Astrocyte of the cerebellum (primary cell): ENCODE measurements around the gene NTN1.

Experiments used
- DNase-seq: peaks from one replicate; pipeline ENCODE4 v3.0.0-alpha.2; 2011; ENCODE audit warnings: low read depth
- H3K4me3 ChIP-seq: 2 replicates; pipeline ENCODE4 v1.5.1; 2011; ENCODE audit warnings: mild to moderate bottlenecking, low read depth, low read length, moderate library complexity
- in situ Hi-C: cut with HindIII; loops from 2 replicates; pipeline ENCODE4 v1.10.0; 2017; ENCODE audit warnings: low sequenced_read_pairs
- TF ChIP-seq, protein P1 (sequence below): IDR thresholded peaks from 2 replicates; pipeline ENCODE4 v1.5.1; 2012; ENCODE audit warnings: low read length, low read depth, moderate library complexity, mild to moderate bottlenecking; ENCODE audit errors: missing control alignments

The NTN1 gene

DNA sequence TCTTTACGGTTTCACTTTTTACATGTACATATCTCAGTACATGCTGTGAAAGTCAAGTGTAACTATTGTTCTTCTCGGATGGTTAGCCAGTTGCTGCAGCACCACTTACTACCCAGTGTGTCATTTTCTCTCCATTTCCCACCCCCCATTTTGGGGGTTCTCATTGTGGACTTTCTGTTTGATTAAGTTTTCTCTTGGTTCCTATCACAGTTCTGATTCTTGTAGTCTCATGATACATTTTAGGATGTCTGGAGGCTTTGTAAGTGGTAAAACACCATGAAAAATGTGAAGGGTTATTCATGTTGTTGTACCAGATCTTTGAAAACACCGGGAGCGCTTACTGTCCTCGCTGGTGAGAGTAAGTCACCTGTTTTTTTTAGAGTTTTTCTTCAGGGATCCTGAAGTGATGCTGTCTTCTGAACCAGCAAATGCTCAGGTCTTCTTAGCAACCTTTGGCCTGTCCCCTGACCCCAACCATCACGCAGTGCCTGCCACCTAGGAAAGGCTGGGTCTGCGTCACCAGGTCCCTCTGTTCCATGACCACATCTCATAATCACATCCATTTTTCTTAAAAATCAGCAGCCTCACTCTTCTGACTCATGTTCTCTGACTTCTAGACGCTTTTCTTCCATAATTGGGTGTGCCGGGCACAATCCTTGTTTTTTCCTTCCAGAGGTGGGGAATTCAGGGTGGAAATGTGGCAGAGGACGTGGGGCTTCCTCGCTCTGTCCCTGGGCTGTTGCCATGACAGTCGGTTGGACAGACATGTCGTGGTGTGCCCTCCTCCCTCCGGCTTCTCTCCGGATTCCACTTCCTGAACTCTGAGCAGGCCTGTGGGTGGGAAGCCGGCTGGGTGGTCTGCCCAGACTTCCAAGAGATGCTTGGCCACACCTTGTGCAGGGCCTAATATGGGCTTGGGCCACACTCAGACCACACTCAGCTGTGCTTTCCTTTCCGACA, 102.6 kb downstream of the NTN1 start:
- DNase-seq, result no peak
- TF ChIP-seq, protein P1, sequence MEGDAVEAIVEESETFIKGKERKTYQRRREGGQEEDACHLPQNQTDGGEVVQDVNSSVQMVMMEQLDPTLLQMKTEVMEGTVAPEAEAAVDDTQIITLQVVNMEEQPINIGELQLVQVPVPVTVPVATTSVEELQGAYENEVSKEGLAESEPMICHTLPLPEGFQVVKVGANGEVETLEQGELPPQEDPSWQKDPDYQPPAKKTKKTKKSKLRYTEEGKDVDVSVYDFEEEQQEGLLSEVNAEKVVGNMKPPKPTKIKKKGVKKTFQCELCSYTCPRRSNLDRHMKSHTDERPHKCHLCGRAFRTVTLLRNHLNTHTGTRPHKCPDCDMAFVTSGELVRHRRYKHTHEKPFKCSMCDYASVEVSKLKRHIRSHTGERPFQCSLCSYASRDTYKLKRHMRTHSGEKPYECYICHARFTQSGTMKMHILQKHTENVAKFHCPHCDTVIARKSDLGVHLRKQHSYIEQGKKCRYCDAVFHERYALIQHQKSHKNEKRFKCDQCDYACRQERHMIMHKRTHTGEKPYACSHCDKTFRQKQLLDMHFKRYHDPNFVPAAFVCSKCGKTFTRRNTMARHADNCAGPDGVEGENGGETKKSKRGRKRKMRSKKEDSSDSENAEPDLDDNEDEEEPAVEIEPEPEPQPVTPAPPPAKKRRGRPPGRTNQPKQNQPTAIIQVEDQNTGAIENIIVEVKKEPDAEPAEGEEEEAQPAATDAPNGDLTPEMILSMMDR, result no peak
- no peak overlapping the region for H3K4me3 ChIP-seq
- in situ Hi-C loops, result no loop called here

DNA sequence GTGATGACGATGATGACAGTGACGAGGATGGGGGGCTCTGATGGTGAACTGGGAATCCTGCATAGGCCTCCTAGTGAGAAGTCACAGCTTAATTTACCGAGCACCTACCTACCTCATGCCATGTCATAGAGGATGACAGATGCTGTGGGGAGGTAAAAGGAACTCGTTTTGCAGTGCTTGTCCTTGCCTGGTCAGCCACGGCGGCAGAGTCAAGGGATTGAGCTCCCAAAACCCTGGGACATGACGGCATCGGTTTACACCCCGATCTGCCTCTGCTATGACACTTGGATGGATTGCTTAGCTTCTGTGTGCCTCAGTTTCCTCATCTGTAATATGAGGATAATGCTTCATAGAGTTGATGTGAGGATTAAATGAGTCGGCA, 103.2 kb downstream of the NTN1 start:
- in situ Hi-C loops, result no loop called here
- TF ChIP-seq, protein P1, result no peak
- H3K4me3 ChIP-seq, result no peak overlapping the region
- no peak for DNase-seq

DNA sequence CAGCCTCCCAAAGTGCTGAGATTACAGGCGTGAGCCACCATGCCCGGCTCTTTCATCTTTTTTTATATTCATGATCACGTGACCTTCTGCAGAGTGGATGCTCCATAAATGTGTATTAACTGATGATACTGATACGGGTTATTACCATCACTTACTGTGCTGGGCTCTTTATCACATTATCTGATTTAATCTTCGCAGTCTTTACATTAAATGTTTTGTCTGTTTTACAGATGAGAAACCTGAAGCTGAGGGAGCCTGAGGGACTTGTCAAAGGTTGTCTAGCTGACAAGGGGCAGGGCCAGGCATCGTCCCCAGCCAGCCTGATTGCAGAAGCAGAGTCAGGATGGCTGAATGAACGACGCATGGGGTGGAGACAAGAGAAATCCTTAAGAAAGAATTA, 104.4 kb downstream of the NTN1 start:
- no peak overlapping the region for H3K4me3 ChIP-seq
- DNase-seq, result no peak
- in situ Hi-C loops, result no loop called here
- TF ChIP-seq, protein P1, result no peak

DNA sequence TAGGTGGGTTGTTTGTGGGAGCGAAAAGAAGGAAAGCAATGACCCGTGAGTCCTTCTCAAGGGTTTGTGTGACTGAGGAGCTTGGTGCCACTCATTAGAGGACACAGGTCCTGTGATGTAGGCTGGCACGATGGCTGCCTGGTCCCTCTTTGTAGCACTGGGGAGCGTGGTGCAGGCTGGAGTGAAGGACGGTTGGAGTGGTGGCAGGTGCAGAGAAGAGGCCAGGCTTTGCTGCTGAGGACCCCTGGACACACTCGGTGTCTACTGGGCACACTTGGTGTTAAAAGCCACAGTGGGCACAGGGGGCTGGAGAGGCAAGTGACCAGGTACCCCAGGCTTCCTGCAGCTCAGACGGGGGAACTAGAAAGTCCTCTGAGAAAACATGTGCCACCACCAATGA, 106.0 kb downstream of the NTN1 start:
- TF ChIP-seq, protein P1, result no peak
- H3K4me3 ChIP-seq, result no peak overlapping the region
- no peak for DNase-seq
- in situ Hi-C loops, result no loop called here

DNA sequence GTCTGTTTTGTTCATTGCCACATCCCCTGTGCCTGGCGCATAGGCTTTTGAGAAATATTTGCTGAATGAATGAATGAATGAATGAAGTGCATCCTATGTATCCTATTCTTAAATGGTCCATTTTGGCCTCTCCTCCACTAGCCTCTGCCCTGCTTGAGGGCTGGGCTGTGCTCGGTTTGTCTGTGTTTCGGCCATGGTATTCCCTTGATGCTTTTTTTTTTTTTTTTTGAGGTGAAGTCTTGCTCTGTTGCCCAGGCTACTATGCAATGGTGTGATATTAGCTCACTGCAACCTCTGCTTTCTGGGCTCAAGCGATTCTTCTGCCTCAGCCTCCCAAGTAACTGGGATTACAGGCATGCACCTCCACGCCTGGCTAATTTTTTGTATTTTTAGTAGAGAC, 110.1 kb downstream of the NTN1 start:
- TF ChIP-seq, protein P1, result no peak
- in situ Hi-C loops, result no loop called here

DNA sequence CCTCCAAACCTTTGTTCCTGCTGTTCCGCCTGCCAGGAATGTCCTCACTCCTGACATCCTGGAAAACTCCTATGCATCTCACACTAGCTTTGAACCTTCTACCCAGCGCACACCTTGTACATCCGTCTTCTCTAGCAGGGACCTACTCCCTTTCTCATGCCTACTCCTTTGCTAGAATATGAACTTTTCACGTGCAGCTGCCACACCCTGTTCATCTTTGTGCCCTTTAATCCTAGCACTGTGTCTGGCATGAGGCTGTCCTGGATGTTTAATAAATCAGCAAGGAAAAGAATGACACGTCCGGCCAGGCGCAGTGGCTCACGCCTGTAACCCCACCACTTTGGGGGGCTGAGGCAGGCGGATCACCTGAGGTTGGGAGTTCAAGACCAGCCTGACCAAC, 111.0 kb downstream of the NTN1 start:
- no peak for DNase-seq
- TF ChIP-seq, protein P1, result no peak
- no peak overlapping the region for H3K4me3 ChIP-seq
- in situ Hi-C loops, result no loop called here

More for the DNA sequence above, 110.1 kb downstream of the NTN1 start:
- DNase-seq, result no peak
- no peak overlapping the region for H3K4me3 ChIP-seq
